ENCODE measurements around the gene INPP5F. TPM values are rescaled to one million over a fixed set of nuclear protein-coding genes. Genes with fewer than 3 reads are reported as not detected.
A peak's percentile ranks its signal among the peaks of the same experiment; 100 is the strongest.
"Not testable (repeated sequence)": the region's sequence is repeated elsewhere in the genome, so short reads cannot be mapped to it uniquely, and the experiment has no call there.

The INPP5F gene
- total RNA-seq, 2 experiments from 2014 or later, result 17.4 to 32.0 TPM

- Mint-ChIP-seq H3K27me3 (peaks cover 4% of the 10 kb centered on the region), H3K4me1 (peaks cover 17% of the 10 kb centered on the region), H3K36me3 (peaks cover 6% of the 10 kb centered on the region), H3K27ac (peak overlapping the region; percentile 44), H3K9me3 (ENCODE audit: low read depth) (no peaks in the 10 kb centered on the region), H3K4me3 (no peak overlapping the region)
- CTCF ChIA-PET, result interaction anchor here (1.7 to 2.7 kb wide), 3 partner anchors 11 to 166 kb away, joined by 6 to 11 read pairs (median 6); partner anchors contain the start of gene INPP5F
- peak; percentile 77 for ATAC-seq
- peak; percentile 78 for DNase-seq
Observed at GRCh38 chr10:119693262-119693957, 32.4 kb upstream of the INPP5F start.

- no peak overlapping the region for H3K27ac Mint-ChIP-seq
Observed at GRCh38 chr10:119694608-119695007, 31.2 kb upstream of the INPP5F start.

GRCh38 chr10:119700321-119700954 lies 25.4 kb upstream of the INPP5F start:
- DNase-seq, result no peak
- CTCF ChIA-PET, result interaction anchor here (0.9 to 8.7 kb wide), 2 partner anchors 13 to 29 kb away, joined by 3 to 68 read pairs; no protein-coding TSS in a partner anchor
- Mint-ChIP-seq H3K9me3 (ENCODE audit: low read depth) (no peaks in the 10 kb centered on the region), H3K27me3 (peaks cover 2% of the 10 kb centered on the region), H3K4me1 (peaks cover 37% of the 10 kb centered on the region), H3K4me3 (no peak overlapping the region), H3K36me3 (peaks cover 8% of the 10 kb centered on the region), H3K27ac (no peak overlapping the region)
- no peak for ATAC-seq

More at GRCh38 chr10:119694608-119695007, 31.2 kb upstream of the INPP5F start:
- Mint-ChIP-seq H3K4me1 (peaks cover 17% of the 10 kb centered on the region), H3K27me3 (peaks cover 4% of the 10 kb centered on the region), H3K36me3 (peaks cover 6% of the 10 kb centered on the region), H3K9me3 (ENCODE audit: low read depth) (no peaks in the 10 kb centered on the region), H3K4me3 (no peak overlapping the region)
- no peak for ATAC-seq
- CTCF ChIA-PET, result interaction anchor here (0.9 to 1.0 kb wide), 3 partner anchors 8 to 31 kb away, joined by 3 to 5 read pairs (median 3); partner anchors contain the start of gene INPP5F
- DNase-seq, result no peak

- Mint-ChIP-seq H3K27ac (no peak overlapping the region), H3K36me3 (peaks cover 17% of the 10 kb centered on the region), H3K9me3 (ENCODE audit: low read depth) (peaks cover 8% of the 10 kb centered on the region), H3K4me1 (peaks cover 49% of the 10 kb centered on the region), H3K4me3 (no peak overlapping the region), H3K27me3 (no peaks in the 10 kb centered on the region)
- CTCF ChIA-PET, result interaction anchor here (0.6 to 8.7 kb wide), 4 partner anchors 14 to 23 kb away, joined by 3 to 68 read pairs (median 4); partner anchors contain the start of gene INPP5F
- DNase-seq, result no peak
- ATAC-seq, result no peak
Observed at GRCh38 chr10:119701861-119702260, 24.0 kb upstream of the INPP5F start.

- DNase-seq, result no peak
- CTCF ChIA-PET, result interaction anchor here (1.5 to 8.7 kb wide), 3 partner anchors 14 to 23 kb away, joined by 3 to 68 read pairs (median 24); partner anchors contain the start of gene INPP5F
- ATAC-seq, result no peak
- H3K27me3 Mint-ChIP-seq, result no peaks in the 10 kb centered on the region
- peaks cover 24% of the 10 kb centered on the region for H3K36me3 Mint-ChIP-seq
- H3K27ac Mint-ChIP-seq, result peak overlapping the region; percentile 1
- H3K4me1 Mint-ChIP-seq, result peaks cover 55% of the 10 kb centered on the region
- peaks cover 14% of the 10 kb centered on the region for H3K9me3 Mint-ChIP-seq (ENCODE audit: low read depth)
- H3K4me3 Mint-ChIP-seq, result no peak overlapping the region
Observed at GRCh38 chr10:119702583-119702982, 23.3 kb upstream of the INPP5F start.

GRCh38 chr10:119703903-119704508 lies 21.8 kb upstream of the INPP5F start:
- Mint-ChIP-seq H3K4me3 (peak overlapping the region; percentile 62), H3K4me1 (peaks cover 64% of the 10 kb centered on the region), H3K9me3 (ENCODE audit: low read depth) (peaks cover 19% of the 10 kb centered on the region), H3K27me3 (no peaks in the 10 kb centered on the region), H3K27ac (peak overlapping the region; percentile 95), H3K36me3 (peaks cover 34% of the 10 kb centered on the region)
- no peak for ATAC-seq
- DNase-seq, result no peak
- CTCF ChIA-PET, result interaction anchor here (0.6 to 8.7 kb wide), 9 partner anchors 10 to 213 kb away, joined by 3 to 68 read pairs (median 4); partner anchors contain the start of gene INPP5F

- DNase-seq (no peak), ATAC-seq (peak; percentile 63)
- H3K4me3 Mint-ChIP-seq, result peak overlapping the region; percentile 62
- H3K27me3 Mint-ChIP-seq, result no peaks in the 10 kb centered on the region
- H3K27ac Mint-ChIP-seq, result peak overlapping the region; percentile 95
- peaks cover 23% of the 10 kb centered on the region for H3K9me3 Mint-ChIP-seq (ENCODE audit: low read depth)
- peaks cover 45% of the 10 kb centered on the region for H3K36me3 Mint-ChIP-seq
- CTCF ChIA-PET, result interaction anchor here (0.6 to 8.7 kb wide), 9 partner anchors 9 to 168 kb away, joined by 3 to 68 read pairs (median 6); partner anchors contain the start of gene INPP5F
- peaks cover 66% of the 10 kb centered on the region for H3K4me1 Mint-ChIP-seq
Observed at GRCh38 chr10:119705434-119705831, 20.4 kb upstream of the INPP5F start.

- no peak for ATAC-seq
- peaks cover 61% of the 10 kb centered on the region for H3K4me1 Mint-ChIP-seq
- CTCF ChIA-PET, result interaction anchor here (1.0 to 8.7 kb wide), 5 partner anchors 19 to 152 kb away, joined by 3 to 68 read pairs (median 10); partner anchors contain the start of gene INPP5F
- DNase-seq, result no peak
- H3K27ac Mint-ChIP-seq, result peak overlapping the region; percentile 1
- no peaks in the 10 kb centered on the region for H3K27me3 Mint-ChIP-seq
- peaks cover 30% of the 10 kb centered on the region for H3K9me3 Mint-ChIP-seq (ENCODE audit: low read depth)
- H3K36me3 Mint-ChIP-seq, result peaks cover 50% of the 10 kb centered on the region
- H3K4me3 Mint-ChIP-seq, result no peak overlapping the region
Observed at GRCh38 chr10:119706521-119707278, 19.1 kb upstream of the INPP5F start.

GRCh38 chr10:119707331-119707730 lies 18.5 kb upstream of the INPP5F start:
- peaks cover 50% of the 10 kb centered on the region for H3K36me3 Mint-ChIP-seq
- not testable (repeated sequence) for DNase-seq, ATAC-seq, H3K27me3 Mint-ChIP-seq, H3K4me3 Mint-ChIP-seq, H3K27ac Mint-ChIP-seq
- CTCF ChIA-PET, result interaction anchor here (8.7 kb wide), 1 partner anchor 20 kb away, joined by 68 read pairs; no protein-coding TSS in a partner anchor
- H3K9me3 Mint-ChIP-seq (ENCODE audit: low read depth), result peaks cover 30% of the 10 kb centered on the region
- peaks cover 56% of the 10 kb centered on the region for H3K4me1 Mint-ChIP-seq

- ATAC-seq, DNase-seq, H3K27me3 Mint-ChIP-seq, CTCF ChIA-PET, H3K4me3 Mint-ChIP-seq, H3K27ac Mint-ChIP-seq: not testable (repeated sequence)
- H3K36me3 Mint-ChIP-seq, result peaks cover 43% of the 10 kb centered on the region
- peaks cover 28% of the 10 kb centered on the region for H3K4me1 Mint-ChIP-seq
- H3K9me3 Mint-ChIP-seq (ENCODE audit: low read depth), result peaks cover 29% of the 10 kb centered on the region
Observed at GRCh38 chr10:119710935-119711334, 14.9 kb upstream of the INPP5F start.

GRCh38 chr10:119713744-119714483 lies 11.9 kb upstream of the INPP5F start:
- CTCF ChIA-PET, result interaction anchor here (1.3 to 5.7 kb wide), 5 partner anchors 8 to 146 kb away, joined by 3 to 22 read pairs (median 6); partner anchors contain the start of gene INPP5F
- Mint-ChIP-seq H3K27me3 (no peaks in the 10 kb centered on the region), H3K27ac (no peak overlapping the region), H3K4me3 (no peak overlapping the region), H3K36me3 (peaks cover 18% of the 10 kb centered on the region), H3K4me1 (peaks cover 6% of the 10 kb centered on the region), H3K9me3 (ENCODE audit: low read depth) (peaks cover 12% of the 10 kb centered on the region)
- ATAC-seq, result no peak
- DNase-seq, result no peak

- CTCF ChIA-PET, result interaction anchor here (1.3 to 5.7 kb wide), 5 partner anchors 9 to 146 kb away, joined by 3 to 22 read pairs (median 6); partner anchors contain the start of gene INPP5F
- DNase-seq (no peak), ATAC-seq (no peak)
- Mint-ChIP-seq H3K4me1 (peaks cover under 1% of the 10 kb centered on the region), H3K27ac (no peak overlapping the region), H3K27me3 (no peaks in the 10 kb centered on the region), H3K36me3 (peaks cover 13% of the 10 kb centered on the region), H3K9me3 (ENCODE audit: low read depth) (peaks cover 10% of the 10 kb centered on the region), H3K4me3 (no peak overlapping the region)
Observed at GRCh38 chr10:119714484-119714816, 11.4 kb upstream of the INPP5F start.

Measured in activated CD8-positive, alpha-beta memory T cell treated with anti-CD3 and anti-CD28 coated beads, Interleukin-2, amount 10 ng/mL, durations not matched to agents 7 days and 5 days (primary cell).